GM18519 (cell line): Measurements from ENCODE around the gene SLC22A7.

Source experiments
- ATAC-seq: cut with Tn5 transposase; IDR thresholded peaks from one replicate; pipeline ENCODE4 v1.9.1; 2021; ENCODE audit warnings: mild to moderate bottlenecking, moderate library complexity; ENCODE audit not compliant: unreplicated experiment, low FRiP score

The SLC22A7 gene

GRCh38 chr6:43297644-43298564 is at the start of gene SLC22A7:
TSS of gene SLC22A7 (plus strand) at chr6:43298260. CDS start at chr6:43298359, 99 bp downstream.
- ATAC-seq: no peak

GRCh38 chr6:43248791-43249190 is 49.3 kb upstream of the SLC22A7 start:
- no peak for ATAC-seq

- no peak for ATAC-seq
Measured at GRCh38 chr6:43250992-43251373, 47.1 kb upstream of the SLC22A7 start.

- ATAC-seq: no peak
Measured at GRCh38 chr6:43253401-43253800, 44.7 kb upstream of the SLC22A7 start.

- no peak for ATAC-seq
Measured at GRCh38 chr6:43254138-43254817, 43.8 kb upstream of the SLC22A7 start.

- no peak for ATAC-seq
Measured at GRCh38 chr6:43254846-43255245, 43.2 kb upstream of the SLC22A7 start.

GRCh38 chr6:43255408-43256054 is 42.5 kb upstream of the SLC22A7 start:
- ATAC-seq: no peak

- ATAC-seq: no peak
Measured at GRCh38 chr6:43256670-43257366, 41.2 kb upstream of the SLC22A7 start.

GRCh38 chr6:43257367-43258145 is 40.5 kb upstream of the SLC22A7 start:
- ATAC-seq: no peak

GRCh38 chr6:43258180-43258579 is 39.9 kb upstream of the SLC22A7 start:
- no peak for ATAC-seq

GRCh38 chr6:43258807-43259686 is 39.0 kb upstream of the SLC22A7 start:
- no peak for ATAC-seq

- ATAC-seq: no peak
Measured at GRCh38 chr6:43260791-43261190, 37.3 kb upstream of the SLC22A7 start.

GRCh38 chr6:43261198-43261597 is 36.9 kb upstream of the SLC22A7 start:
- ATAC-seq: no peak

GRCh38 chr6:43262000-43262779 is 35.9 kb upstream of the SLC22A7 start:
- ATAC-seq: no peak

GRCh38 chr6:43262780-43263313 is 35.2 kb upstream of the SLC22A7 start:
- ATAC-seq: no peak

- no peak for ATAC-seq
Measured at GRCh38 chr6:43263314-43264178, 34.5 kb upstream of the SLC22A7 start.

GRCh38 chr6:43264599-43265145 is 33.4 kb upstream of the SLC22A7 start:
- ATAC-seq: no peak
